Left lobe of liver (tissue), 2 donors: ENCODE results near the gene MEG3. TPM values are rescaled to one million over a fixed set of nuclear protein-coding genes. Genes with fewer than 3 reads are reported as not detected.

Experiments used
- ATAC-seq: fragments of 200-7000 bp; cut with Tn5 transposase; one replicate; pipeline ENCODE4 v1.9.1; 2020; ENCODE audit warnings: mild to moderate bottlenecking, moderate library complexity
- DNase-seq: peaks from one replicate; pipeline ENCODE4 v3.0.0-alpha.2; 2020; ENCODE audit warnings: low spot score
- total RNA-seq: library from RNA; stranded (reverse); gene quantifications from one replicate; pipeline ENCODE4 v1.2.1, GENCODE V29; 2021
- donor health status: DM: no; HTN: no; CAD: no; lungs with moderate emphysema.
- donor health status: DM: no; HTN: yes; CAD: no.

MEG3 gene
- total RNA-seq, 1 donor from 2014 or later, result 26.7 TPM

DNA sequence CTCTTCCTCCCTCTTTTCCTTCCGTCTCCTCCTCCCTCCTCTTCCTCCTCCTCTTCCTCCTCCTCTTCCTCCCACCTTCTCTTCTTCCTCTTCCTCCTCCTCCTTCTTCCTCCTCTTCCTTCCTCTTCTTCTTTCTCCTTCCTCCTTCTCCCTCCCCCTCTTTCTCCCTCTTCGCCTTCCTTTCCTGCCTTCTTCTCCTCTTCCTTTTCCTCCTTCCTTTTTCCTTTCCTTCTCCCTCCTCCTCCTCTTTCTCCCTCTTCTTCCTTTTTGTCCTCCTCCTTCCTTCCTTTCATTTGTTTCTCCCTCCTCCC lies 36.0 kb downstream of the MEG3 start:
- no peak for ATAC-seq
- no peak for DNase-seq

- ATAC-seq, result no peak
- no peak for DNase-seq
These were observed 36.4 kb downstream of the MEG3 start for GRCh38 chr14:100862277-100862676.

- ATAC-seq, result no peak
- no peak for DNase-seq
These were observed 36.9 kb downstream of the MEG3 start for GRCh38 chr14:100862793-100863192.

GRCh38 chr14:100864206-100864605 lies 38.3 kb downstream of the MEG3 start:
- DNase-seq (no peak), ATAC-seq (no peak)

DNA sequence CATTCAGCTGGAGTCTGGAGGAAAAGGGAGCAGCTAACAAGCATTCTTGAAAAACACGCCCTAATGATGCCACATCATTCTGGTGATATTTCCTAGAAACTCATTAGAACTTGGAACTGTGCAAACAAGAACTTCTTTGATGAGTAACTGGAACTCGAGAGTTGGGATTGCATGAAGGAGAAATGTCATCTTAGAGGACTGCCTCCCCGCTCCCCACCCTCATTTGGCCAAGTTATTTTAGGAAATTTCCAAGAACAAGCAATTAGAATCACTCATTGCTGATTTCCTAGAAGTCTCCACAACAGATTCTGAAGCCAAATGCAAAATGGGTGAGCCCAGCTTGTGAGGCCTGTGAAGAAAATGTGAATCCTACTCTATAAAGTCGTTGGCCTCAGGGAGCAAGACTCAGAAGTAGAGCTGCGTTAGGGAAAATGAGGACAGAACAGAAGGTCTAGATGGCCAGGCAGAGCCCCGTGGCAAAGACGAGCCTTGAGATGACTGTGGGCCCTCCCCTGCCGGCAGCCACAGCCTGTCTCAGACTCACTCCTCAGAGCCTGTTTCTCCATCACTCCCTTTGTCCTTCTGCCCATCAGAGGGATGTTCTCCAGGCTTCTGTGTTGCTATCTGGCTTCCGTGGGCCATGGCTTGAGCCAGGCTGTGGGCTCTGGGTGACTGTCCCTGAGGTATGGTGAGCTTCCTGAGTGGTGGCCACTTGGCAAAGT lies 39.2 kb downstream of the MEG3 start:
- no peak for ATAC-seq
- DNase-seq, result no peak

GRCh38 chr14:100865682-100866591 lies 40.0 kb downstream of the MEG3 start:
- DNase-seq (no peak), ATAC-seq (no peak)

DNA sequence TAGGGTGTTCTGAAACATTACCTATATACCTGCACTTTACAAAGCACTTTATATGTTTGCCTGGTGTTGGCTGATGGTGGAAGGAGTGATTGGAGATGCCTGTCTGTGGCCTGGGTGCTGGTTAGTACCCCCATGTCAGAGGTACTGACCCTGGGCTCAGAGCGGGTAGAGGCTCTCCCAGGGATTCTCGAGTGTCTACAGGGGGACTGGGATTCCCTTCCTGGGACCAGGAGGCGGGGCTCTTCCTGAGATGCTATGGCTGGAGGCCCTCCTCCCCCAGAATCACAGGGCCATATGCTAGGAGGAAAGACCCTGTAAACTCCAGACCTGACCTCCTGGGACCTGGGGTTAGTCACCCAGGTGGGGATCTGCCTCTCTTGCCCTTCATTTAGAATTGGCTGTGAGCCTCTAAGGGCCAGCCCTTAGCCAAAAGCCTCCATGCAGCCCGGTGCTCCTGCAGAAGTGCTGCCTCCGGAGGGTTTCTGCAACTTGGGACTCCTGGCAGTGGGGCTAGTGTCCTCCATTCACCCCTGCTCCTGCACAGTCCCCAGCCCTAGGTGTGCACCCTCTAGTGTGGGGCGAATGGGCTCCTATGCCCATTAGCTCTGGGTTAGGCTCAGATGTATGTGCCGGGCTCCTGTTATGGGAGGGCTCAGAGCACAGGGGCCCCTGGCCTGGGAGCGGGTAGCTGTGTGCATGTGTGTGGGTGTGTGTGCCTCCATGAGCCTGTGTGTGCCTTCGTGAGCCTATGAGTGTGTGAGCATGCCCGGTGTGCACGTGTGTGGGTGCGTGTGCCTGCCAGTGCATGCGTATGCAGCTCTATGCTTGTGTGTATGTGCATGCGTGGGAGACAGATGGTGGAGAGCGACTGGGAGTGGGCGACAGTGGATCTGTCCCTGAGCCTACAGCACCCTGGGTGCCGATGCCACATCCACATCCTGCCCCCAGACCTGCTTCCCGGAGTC lies 41.0 kb downstream of the MEG3 start:
- ATAC-seq, result no peak
- DNase-seq, result no peak

DNA sequence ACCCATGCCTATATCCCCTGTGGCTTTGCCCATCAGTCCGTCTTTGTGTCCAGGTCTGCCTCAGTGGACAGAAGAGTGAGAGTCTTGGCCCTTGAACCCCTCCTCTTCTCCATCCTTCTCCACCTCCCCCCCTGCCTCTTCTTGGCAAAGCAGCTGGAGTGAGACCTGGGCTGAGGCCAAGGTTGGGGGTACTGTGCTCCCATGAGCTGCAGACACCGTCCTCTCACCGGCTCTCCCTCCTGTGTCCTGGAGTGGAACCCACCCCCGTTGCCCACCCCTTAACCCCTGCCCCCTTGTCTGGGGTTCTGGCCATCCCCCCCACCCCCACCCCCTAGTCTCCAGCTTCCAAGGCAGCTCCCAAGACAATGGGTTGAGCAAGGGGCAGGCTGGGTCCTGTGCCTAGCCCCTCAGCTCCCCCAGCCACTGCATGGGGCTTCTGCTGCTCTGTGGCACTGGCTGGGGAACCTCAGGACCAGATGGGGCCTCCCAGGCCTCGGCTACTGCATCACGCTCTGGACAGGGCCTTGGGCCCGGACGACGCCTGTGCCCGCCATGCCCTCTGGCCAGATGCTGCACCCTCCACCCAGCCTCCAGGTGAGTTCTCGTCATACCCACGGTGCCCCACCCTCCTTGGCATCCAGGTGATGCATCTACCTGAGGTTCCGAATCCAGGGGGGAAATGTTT lies 41.9 kb downstream of the MEG3 start:
- ATAC-seq (no peak), DNase-seq (no peak)

GRCh38 chr14:100868621-100869370 lies 42.9 kb downstream of the MEG3 start:
- ATAC-seq (no peak), DNase-seq (no peak)

DNA sequence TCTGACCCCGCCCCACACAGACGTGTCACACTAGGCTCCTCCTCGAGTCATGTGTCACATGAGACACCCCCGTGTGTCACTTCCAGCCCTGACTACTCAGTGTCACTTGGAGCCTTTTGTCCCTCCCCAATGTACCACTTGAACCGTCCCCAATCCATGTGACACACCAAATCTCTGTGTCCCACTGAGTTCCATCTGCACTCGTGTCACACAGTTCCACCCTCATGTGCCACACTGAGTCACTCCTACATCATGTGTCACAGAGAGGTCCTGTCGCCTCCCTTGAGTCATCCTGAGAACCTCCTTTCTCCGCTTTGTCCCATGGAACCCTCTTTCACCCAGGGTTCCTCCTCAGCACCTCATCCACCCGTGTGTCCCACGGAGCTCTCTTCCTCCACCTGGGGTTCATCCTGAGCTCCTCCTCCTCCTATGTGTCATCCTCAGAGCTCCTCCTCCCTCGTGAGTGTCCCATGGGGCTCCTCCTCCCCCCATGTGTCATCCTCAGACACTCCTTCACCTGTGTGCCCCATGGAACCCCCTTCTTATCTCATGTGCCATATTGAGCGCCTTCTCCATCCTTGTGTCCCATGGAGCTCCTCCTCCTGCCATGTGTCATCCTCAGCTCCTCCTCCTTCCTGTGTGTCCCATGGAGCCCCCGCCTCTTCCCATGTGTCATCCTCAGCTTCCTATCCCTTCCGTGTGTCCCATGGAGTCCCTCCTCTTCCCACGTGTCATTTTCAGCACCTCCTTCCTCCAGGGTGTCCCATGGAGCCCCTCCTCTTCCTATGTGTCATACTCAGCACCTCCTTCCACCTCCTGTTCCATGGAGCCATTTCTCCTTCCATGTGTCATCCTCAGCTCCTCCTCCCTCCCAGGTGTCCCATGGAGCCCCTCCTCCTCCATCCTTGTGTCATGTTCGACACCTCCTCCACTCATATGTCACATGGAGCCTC lies 45.6 kb downstream of the MEG3 start:
- DNase-seq (no peak), ATAC-seq (no peak)

DNA sequence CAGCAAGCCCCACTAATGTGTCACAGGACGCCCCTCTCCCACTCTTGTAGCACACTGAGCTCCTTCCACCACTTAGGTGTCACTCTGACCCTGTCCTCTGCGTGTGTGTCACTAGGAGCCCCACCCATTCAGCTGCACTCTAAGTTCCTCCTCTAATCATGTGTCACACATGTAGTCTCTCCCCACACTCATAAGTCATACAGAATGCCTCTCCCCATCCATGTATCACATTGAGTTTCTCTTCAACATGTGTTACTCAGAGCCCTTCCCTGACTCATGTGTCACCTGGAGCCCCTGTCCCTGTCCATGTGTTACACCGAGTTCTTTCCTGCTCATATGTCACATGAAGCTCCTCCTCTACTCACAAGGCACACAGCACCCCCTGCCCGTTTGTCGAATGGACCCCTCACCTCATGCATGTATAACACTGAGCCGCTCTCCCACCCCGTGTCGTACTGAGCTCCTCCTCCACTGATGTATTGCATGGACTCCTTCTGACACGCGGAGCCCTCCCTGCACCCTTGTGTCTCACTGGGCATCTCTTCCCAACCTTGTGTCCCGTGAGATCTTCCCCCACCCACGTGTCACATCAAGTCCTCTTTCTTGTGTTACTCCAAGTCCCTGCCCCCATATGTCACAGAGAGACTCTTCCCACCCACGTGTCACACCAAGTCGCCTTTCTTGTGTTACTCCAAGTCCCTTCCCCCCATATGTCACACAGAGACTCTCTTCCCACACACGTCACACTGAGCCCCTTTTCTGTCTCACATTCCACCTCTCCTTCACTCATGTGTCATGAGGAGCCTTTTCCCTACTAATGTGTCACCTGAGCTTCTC lies 46.6 kb downstream of the MEG3 start:
- DNase-seq (no peak), ATAC-seq (no peak)

GRCh38 chr14:100873096-100873482 lies 47.2 kb downstream of the MEG3 start:
- DNase-seq, result no peak
- ATAC-seq, result no peak

DNA sequence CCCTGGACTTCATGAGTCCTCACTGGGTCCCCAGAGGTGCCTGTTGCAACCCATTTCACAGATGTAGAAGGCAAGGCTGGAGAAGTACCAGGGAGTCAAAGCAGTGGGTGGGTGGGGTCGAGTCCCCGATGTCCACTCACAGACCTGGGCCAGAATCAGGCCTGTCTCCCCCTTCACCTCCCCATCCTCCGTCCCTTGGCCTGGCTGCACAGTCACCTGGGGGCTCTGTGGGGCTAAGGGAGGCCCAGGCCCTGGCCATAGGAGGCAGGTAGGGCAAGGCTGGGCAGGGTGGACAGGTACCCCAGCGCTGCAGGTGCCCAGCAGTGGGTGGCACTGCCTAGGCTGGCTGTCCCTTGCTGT lies 48.1 kb downstream of the MEG3 start:
- DNase-seq, result no peak
- ATAC-seq, result no peak

- DNase-seq, result no peak
These were observed 48.6 kb downstream of the MEG3 start for GRCh38 chr14:100874411-100875091.

DNA sequence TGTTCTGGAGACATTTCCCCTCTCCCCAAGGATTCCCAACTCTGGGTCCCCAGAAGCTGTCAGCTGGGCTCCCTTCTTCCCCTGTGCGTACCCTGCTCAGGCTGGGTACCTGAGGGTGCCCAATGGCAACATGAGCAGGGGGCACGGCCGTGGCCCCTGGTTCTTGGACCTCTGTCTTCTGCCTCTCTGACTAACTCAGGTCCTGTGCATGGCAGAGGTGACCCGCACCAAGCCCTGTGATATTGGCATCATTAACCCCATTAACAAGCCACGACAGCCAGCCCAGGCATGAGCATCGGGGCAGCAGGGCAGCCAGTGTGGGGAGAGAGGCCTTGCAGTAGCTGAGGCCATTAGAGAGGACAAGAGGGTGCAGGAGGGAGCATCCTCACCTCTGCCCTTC lies 49.2 kb downstream of the MEG3 start:
- no peak for ATAC-seq
- no peak for DNase-seq

More at GRCh38 chr14:100874411-100875091, 48.6 kb downstream of the MEG3 start:
- ATAC-seq, result no peak

GRCh38 chr14:100875861-100876590 lies 50.1 kb downstream of the MEG3 start:
- no peak for ATAC-seq
- DNase-seq, result no peak
